GM18505 (cell line): ENCODE measurements around the gene PKN2.

ENCODE experiments used
- ATAC-seq: cut with Tn5 transposase; IDR thresholded peaks from one replicate; pipeline ENCODE4 v1.9.1; 2021; ENCODE audit not compliant: unreplicated experiment
- POLR2A ChIP-seq: IDR thresholded peaks from 4 replicates; pipeline ENCODE4 v1.6.1; 2011; ENCODE audit warnings: borderline replicate concordance; ENCODE audit not compliant: insufficient read depth, insufficient read length; ENCODE audit errors: extremely low read depth

Gene PKN2

DNA sequence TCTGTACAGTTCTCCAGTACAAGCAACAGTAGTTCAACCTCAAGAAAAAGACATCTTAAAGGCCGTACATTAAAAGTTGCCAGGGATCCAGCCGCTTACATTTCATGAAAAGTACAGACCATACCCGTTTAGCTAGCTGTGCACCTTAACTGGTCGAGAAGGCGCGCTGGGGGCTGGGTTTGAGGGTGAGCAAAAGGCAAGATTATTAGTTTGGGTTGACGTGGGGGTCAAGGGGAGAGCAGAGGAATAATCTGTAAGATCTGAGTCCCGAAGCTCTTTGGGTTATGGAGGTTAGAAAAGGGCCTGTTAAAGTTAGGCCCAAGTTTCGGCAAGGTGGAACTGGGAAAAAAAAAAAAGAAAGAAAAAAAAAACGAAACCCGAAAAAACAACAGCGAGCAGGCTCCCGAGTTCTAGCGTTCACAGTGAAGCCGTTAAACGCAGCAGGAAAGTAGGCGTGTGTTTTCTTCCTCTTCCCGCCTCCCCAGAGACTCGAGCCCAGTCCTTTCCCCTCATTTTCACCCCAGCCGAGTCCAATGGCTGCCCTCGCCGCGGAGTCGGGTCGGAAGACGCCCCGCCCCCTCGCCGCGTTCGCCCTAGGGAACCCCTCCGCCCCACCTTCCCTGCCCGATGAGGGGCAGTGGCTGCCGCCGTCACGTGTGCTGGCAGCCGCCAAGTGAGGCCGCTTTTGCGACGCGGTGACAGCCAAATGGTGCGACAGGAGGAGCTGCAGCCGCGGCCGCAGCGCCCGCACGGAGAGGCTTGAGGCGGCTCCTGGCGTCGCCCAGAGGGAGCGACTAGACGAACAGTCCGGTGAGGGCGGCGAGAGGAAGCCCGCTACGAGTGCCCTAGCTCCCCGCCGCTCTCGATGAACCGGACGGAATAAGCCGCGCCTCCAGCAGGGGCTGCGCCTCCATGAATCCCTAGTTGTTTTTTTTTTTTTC is at the start of gene PKN2:
PKN2 (plus strand) TSS at position 733 of the 941 bp plus-strand sequence. CDS start 308 bp downstream, outside the sequence.
- ATAC-seq: peak; percentile 87
- TF ChIP-seq POLR2A: peak; percentile 97

DNA sequence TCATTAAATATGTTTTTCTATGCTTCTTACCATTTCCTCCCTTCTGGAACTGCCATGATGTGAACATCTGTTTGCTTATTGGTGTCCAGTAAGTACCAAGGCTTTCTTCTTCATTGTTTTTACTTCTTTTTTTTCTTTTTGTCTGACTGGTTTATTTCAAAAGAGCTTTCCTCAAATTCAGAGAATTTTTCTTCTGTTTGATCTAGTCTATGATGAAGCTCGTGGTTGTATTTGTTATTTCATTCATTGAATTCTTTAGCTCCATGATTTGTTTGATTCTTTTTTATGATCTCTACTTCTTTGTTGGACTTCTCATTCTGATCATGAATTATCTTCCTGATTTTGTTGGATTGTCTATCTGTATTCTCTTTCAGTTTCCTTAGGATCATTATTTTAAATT is 49.5 kb upstream of the PKN2 start:
- ATAC-seq: no peak
- TF ChIP-seq POLR2A: no peak

DNA sequence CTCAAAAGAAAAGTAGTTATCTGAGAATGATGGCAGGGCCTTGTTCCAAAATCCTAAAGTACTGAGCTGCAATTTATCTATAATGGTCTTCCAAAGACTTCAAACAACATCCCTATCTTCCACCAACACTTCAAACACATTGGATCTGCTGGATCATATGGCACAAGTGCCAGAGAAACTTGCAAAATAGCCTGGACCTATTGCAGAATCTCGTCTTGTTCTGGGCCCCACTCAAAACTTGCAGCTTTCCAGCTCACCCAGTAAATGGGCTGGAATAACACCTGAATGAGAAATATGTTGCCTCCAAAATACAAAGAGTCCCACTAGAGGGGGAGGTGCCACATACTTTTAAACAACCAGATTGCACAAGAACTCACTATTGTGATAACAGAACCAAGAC is 44.0 kb upstream of the PKN2 start:
- TF ChIP-seq POLR2A: no peak
- ATAC-seq: no peak

DNA sequence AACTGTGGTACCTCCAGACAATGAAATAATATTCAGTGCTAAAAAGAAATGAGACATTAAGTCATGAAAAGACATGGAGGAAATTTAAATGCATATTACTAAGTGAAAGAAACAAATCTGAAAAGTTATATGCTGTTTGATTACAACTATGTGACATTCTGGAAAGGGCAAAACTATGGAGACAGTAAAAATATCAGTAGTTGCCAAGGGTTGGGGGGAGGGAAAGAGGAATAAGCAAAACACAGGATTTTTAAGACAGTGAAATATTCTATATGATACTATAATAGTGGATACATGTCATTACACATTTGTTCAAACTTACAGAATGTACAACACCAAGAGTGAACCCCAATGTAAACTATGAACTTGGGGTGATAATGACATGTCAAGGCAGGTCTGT is 38.2 kb upstream of the PKN2 start:
- no peak for TF ChIP-seq POLR2A
- ATAC-seq: no peak

DNA sequence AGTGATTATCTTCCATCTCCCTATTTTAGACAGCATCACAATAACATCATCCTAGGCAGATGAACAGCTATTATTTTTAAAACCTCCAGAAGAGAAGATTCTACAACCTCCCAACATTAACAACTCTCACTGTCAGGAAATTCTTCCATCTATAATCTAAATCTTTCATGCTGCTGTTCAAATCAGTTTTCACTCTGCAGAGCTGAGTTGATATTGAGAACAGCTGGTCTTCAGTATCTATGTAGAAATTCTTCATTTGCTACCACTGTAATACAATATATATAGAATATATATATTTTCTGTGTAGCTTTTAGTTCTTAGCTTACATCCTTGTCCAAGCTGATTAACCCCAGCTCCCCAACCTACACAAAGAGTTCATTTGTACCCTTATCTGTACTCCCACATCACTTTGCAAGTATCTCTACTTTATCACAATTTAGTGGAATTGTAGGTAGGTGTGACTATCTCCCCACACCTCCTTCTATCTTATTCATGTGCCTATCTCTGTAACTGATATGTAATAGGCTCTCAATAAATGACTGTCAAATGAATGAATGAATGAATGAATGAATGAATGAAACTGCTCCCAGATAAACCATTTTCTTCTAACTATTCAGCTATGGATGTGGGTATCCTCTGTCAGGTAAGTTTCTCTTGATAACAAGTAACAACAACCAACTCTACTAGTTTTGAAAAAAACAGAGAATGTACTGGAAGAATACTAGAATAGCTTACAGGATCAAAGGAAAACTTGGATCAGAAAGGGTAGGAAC is 37.4 kb upstream of the PKN2 start:
- ATAC-seq: no peak
- no peak for TF ChIP-seq POLR2A

DNA sequence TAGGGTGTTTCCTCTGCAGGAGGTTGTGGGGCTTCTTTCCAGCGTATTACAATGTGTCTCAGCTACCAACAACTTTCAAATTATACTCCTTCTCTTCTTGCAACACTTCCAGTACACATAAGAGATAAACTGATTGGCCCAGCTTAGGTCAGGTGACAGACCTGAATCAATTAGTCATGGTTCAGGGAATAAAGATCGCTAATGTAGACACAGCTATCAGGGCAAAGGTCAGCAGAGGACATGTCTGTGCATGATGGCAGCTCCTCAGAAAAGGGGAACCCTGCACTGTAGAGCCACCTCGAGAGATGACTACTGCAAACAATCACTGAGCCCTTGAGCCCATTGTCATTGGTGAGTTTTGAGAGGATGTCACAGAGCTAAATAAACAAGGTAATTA is 36.8 kb upstream of the PKN2 start:
- TF ChIP-seq POLR2A: no peak
- ATAC-seq: no peak

DNA sequence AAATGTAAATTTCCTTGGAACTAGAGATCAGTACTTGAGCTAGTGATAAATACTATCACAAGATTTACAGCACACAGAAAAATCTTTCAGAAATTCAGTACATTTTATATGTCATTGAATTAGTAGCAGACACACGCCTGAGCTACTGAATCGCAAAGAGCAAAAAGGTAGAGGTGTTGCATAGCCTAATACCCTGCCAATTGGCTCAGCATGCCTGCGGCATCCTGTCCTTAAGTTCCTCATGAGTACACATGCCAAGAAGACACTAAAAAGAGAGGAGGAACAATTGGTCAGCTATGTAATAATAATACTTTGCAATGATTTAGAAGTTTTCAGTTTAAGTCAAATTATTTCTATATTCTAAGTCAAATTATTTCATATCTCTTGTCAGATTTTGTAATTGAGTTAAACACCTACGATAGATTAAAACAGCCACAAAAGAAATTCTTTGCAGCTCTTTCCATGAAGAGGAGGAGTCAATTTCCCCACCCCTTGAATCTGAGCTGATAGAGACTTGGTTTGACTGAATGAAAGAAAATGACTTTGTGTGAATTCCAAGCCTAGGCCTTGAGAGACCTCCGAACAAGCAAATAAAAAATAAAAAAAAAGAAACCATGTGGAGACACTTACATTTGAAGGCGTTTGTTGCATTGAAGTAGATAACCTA is 36.2 kb upstream of the PKN2 start:
- ATAC-seq: no peak
- TF ChIP-seq POLR2A: no peak

DNA sequence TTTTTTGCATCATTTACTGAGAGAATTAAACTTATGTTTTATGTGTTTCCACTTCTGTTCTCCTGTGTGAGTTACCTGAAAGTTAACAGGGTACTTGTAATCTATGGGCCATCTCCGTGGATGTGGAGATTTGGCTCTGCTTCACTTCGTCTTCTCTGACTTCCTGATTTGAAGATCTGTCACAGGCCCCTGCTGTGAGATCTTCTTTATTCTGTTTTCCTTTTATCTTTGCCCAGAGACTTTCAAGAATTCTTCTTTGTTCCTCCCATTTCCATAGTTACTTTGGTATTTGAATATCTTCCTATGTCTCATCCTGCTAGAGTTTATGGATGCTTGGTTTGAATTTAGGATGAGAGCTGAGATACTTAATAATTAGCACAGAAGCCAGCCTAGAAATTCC is 35.4 kb upstream of the PKN2 start:
- TF ChIP-seq POLR2A: no peak
- ATAC-seq: no peak

DNA sequence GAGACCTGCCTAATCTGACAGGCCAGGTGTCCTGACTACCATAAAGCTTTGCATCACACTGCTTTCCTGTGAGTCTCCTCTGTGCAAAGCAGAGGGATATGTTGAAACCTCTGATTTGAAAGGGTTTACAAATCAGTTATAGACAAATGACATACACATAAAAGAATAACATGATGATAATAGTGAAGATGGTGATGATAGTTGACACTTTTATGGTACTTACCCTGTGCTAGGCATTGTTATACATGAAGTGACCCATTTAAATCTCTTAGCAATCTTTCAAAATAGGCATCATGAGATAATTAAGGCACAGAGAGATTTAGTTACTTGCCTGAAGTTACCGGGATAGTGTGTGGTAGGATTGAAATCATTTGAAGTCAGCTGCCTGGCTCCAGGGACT is 34.1 kb upstream of the PKN2 start:
- TF ChIP-seq POLR2A: no peak
- ATAC-seq: no peak

DNA sequence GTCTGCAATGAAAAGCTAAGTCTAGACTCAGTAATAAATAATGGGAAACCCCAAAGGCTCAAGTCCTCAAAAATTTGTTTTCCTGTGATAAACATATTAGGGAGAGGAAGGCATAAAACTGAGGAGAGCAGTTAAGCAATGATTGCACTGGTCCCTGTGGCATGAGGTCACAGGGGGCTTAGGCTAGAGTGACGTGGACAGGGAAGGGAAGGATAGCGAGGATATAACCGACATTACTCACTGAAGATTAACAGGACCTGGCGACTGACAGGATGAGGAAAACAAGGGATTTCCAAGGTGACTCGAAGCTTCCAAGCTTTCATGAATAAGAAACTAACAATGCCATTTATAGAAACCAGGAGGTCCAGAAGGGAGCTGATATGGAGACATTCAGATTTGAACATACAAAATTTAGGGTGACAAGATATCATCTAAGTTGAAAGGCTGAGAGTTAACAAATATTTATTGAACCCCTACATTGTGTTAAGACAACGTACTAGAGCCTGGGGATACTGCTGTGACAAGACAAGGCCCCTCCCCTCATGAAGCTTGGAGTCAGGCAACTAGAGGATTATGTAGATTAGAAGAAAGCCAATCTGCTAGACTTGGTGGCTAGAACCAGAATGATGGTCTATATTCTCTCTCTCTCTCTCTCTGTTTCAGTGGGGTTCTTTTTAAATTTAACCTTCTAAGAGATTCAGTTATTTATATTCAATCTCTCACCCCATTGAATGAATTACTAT is 33.2 kb upstream of the PKN2 start:
- TF ChIP-seq POLR2A: no peak
- ATAC-seq: no peak

DNA sequence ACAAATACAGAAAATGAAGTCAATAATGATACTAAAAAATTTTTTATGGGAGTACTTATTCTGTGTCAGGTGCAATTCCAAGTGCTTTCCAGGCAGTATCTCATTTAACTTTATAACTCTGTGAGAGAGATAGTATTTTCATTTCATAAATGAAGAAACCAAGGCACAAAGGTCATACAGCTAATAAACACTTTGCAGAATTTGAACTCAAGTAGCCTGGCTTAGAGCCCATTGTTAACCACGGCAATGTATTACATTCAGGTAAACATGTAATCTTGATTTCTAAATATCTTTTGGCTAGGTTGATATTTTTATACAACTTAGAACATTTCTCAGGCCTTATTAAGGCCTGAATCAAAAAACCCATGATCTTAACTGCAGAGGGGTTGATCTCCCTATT is 28.9 kb upstream of the PKN2 start:
- no peak for TF ChIP-seq POLR2A
- ATAC-seq: no peak

DNA sequence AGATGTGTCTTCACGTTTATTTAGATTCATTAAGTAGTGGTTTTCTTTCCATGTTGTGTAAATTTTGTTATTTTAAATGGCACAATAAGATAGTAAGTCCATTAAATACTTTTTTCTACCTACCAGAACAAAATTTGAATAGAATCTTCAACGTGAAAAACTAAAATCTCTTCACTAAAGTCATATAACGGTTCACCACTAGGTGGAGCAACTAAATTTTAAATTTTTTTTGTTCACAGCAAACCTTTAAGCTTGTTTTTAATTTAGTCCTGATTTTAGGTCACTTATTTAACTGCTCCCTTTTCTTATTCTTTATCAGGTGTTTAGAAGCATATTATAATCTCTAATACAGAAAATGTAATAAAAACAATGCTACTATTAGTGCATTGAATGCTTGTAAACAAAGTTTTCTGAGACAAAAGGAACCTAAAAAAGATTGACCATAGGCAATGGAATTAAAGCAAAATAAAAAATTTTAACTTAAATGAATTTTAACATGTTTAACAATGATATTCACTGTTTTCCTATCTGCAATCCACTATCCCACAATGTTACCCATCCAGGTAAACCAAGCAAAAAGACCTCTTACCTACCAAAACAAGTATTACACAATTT is 28.3 kb upstream of the PKN2 start:
- TF ChIP-seq POLR2A: no peak

More for the DNA sequence above, 28.3 kb upstream of the PKN2 start:
- no peak for ATAC-seq
